Epithelial cell of prostate (primary cell): Measurements from ENCODE around the gene C17orf50.

Source experiments
- DNase-seq: peaks from one replicate; pipeline ENCODE4 v3.0.0-alpha.2; 2011; ENCODE audit warnings: low read depth, low spot score
- H3K27ac ChIP-seq: fragments of 450-650 bp; 2 replicates; pipeline ENCODE4 v1.5.1; 2017; ENCODE audit warnings: mild to moderate bottlenecking

C17orf50 gene

GRCh38 chr17:35760587-35760986 lies at the start of gene C17orf50:
Gene C17orf50 (plus strand): TSS chr17:35760887. CDS start chr17:35760942, 55 bp downstream.
- no peak for DNase-seq
- no peak within 1 kb of the TSS for H3K27ac ChIP-seq

GRCh38 chr17:35710950-35711349 lies 49.7 kb upstream of the C17orf50 start:
- H3K27ac ChIP-seq: peak overlapping the region; percentile 34
- DNase-seq: no peak

- H3K27ac ChIP-seq: no peak overlapping the region
- DNase-seq: no peak
Measured at GRCh38 chr17:35713069-35713728, 47.5 kb upstream of the C17orf50 start.

- H3K27ac ChIP-seq: no peak overlapping the region
- no peak for DNase-seq
Measured at GRCh38 chr17:35714988-35715387, 45.7 kb upstream of the C17orf50 start.

- DNase-seq: no peak
- H3K27ac ChIP-seq: no peak overlapping the region
Measured at GRCh38 chr17:35715416-35715815, 45.3 kb upstream of the C17orf50 start.

GRCh38 chr17:35716173-35716572 lies 44.5 kb upstream of the C17orf50 start:
- no peak for DNase-seq
- H3K27ac ChIP-seq: no peak overlapping the region

- no peak overlapping the region for H3K27ac ChIP-seq
- no peak for DNase-seq
Measured at GRCh38 chr17:35716897-35717465, 43.7 kb upstream of the C17orf50 start.

GRCh38 chr17:35717475-35717874 lies 43.2 kb upstream of the C17orf50 start:
- H3K27ac ChIP-seq: no peak overlapping the region
- DNase-seq: no peak

- no peak overlapping the region for H3K27ac ChIP-seq
- no peak for DNase-seq
Measured at GRCh38 chr17:35723735-35724134, 37.0 kb upstream of the C17orf50 start.

GRCh38 chr17:35725058-35725457 lies 35.6 kb upstream of the C17orf50 start:
- H3K27ac ChIP-seq: no peak overlapping the region
- no peak for DNase-seq

GRCh38 chr17:35725802-35726126 lies 34.9 kb upstream of the C17orf50 start:
- DNase-seq: no peak
- H3K27ac ChIP-seq: no peak overlapping the region

GRCh38 chr17:35726127-35726952 lies 34.3 kb upstream of the C17orf50 start:
- no peak overlapping the region for H3K27ac ChIP-seq
- peak; percentile 16 for DNase-seq

- no peak for DNase-seq
- no peak overlapping the region for H3K27ac ChIP-seq
Measured at GRCh38 chr17:35726953-35727460, 33.7 kb upstream of the C17orf50 start.

- no peak for DNase-seq
- no peak overlapping the region for H3K27ac ChIP-seq
Measured at GRCh38 chr17:35727635-35728034, 33.1 kb upstream of the C17orf50 start.

GRCh38 chr17:35728551-35728950 lies 32.1 kb upstream of the C17orf50 start:
- DNase-seq: no peak
- no peak overlapping the region for H3K27ac ChIP-seq

- DNase-seq: no peak
- no peak overlapping the region for H3K27ac ChIP-seq
Measured at GRCh38 chr17:35729405-35729833, 31.3 kb upstream of the C17orf50 start.

- no peak for DNase-seq
- no peak overlapping the region for H3K27ac ChIP-seq
Measured at GRCh38 chr17:35730400-35731005, 30.2 kb upstream of the C17orf50 start.

GRCh38 chr17:35731239-35731916 lies 29.3 kb upstream of the C17orf50 start, which contains the start of gene RASL10B:
Gene RASL10B (plus strand): TSS chr17:35731639. CDS start chr17:35735185, 3,546 bp downstream.
- DNase-seq: no peak
- H3K27ac ChIP-seq: no peak within 1 kb of the TSS

GRCh38 chr17:35731917-35732805 lies 28.5 kb upstream of the C17orf50 start:
- no peak overlapping the region for H3K27ac ChIP-seq

More at GRCh38 chr17:35731917-35732805, 28.5 kb upstream of the C17orf50 start:
- DNase-seq: no peak
